Peyer's patch (tissue), 4 donors: ENCODE data around the gene APOBEC3A.

Source experiments
- CTCF ChIP-seq, 6 experiments: fragments of 450-650 bp in 4 of 6; fragments of 200-600 bp in 2 of 6; sonication (generic) in 1 of 6; IDR thresholded peaks; one replicate each; pipeline ENCODE4 v1.5.1; 2017 to 2019; ENCODE audit warnings: antibody characterized with exemption in 6 of 6, mild to moderate bottlenecking in 3 of 6, moderate library complexity in 1 of 6
- POLR2A ChIP-seq, 2 donors: fragments of 450-650 bp; IDR thresholded peaks; one replicate each; pipeline ENCODE4 v1.5.1; 2017; ENCODE audit warnings: antibody characterized with exemption in 2 of 2, mild to moderate bottlenecking in 2 of 2, moderate library complexity in 2 of 2

- no peak for TF ChIP-seq POLR2A (IDR thresholded peaks at IDR 0.05)
- no peak for TF ChIP-seq CTCF (IDR thresholded peaks at IDR 0.05)
Observed at GRCh38 chr22:38946771-38947170, 10.6 kb upstream of the APOBEC3A start.
